Esophagus muscularis mucosa (tissue), 4 donors: ENCODE data around the gene PRSS36. TPM values are rescaled to one million over a fixed set of nuclear protein-coding genes. Genes with fewer than 3 reads are reported as not detected.
A peak's percentile ranks its signal among the peaks of the same experiment; 100 is the strongest.

Experiments used
- DNase-seq: peaks from one replicate; pipeline ENCODE4 v3.0.0-alpha.2; 2017; ENCODE audit errors: extremely low spot score
- H3K27ac ChIP-seq, 4 donors: fragments of 200-600 bp; sonication (generic); replicated peaks in 1 of 4; 1 replicate in 3 of 4; 2 replicates in 1 of 4; pipeline ENCODE4 v1.5.1; 2016 to 2019; ENCODE audit warnings: mild to moderate bottlenecking in 1 of 4
- H3K27me3 ChIP-seq, 4 donors: fragments of 200-600 bp; sonication (generic); one replicate each; pipeline versions ENCODE4 v1.5.1 to v1.6.0; 2016 to 2019
- H3K36me3 ChIP-seq, 4 donors: fragments of 200-600 bp; sonication (generic); one replicate each; pipeline ENCODE4 v1.5.1; 2016 to 2019
- H3K4me1 ChIP-seq, 4 donors: fragments of 200-600 bp; sonication (generic); one replicate each; pipeline ENCODE4 v1.5.1; 2016 to 2019
- H3K4me3 ChIP-seq, 4 donors: fragments of 200-600 bp; sonication (generic); 1 replicate in 2 of 4; 2 replicates in 2 of 4; pipeline ENCODE4 v1.5.1; 2016 to 2019; ENCODE audit warnings: mild to moderate bottlenecking in 4 of 4, moderate library complexity in 1 of 4
- H3K9me3 ChIP-seq, 4 donors: fragments of 200-600 bp; sonication (generic); 1 replicate in 3 of 4; 2 replicates in 1 of 4; pipeline ENCODE4 v1.5.1; 2016 to 2019
- EP300 ChIP-seq: sonication (generic); formaldehyde crosslinking; IDR thresholded peaks from one replicate; pipeline ENCODE4 v1.6.1; 2017; ENCODE audit warnings: antibody characterized with exemption
- POLR2A ChIP-seq: fragments of 450-650 bp; IDR thresholded peaks from one replicate; pipeline ENCODE4 v1.6.1; 2017; ENCODE audit warnings: antibody characterized with exemption, moderate library complexity, mild to moderate bottlenecking, low read depth
- POLR2AphosphoS5 ChIP-seq, 2 donors: sonication (generic); formaldehyde crosslinking; IDR thresholded peaks; one replicate each; pipeline ENCODE4 v1.6.1; 2017; ENCODE audit warnings: antibody characterized with exemption in 2 of 2
- WGBS: methylation state at CpG from one replicate; pipeline ENCODE4 v1.1.5; 2018; 5-methylcytosine and 5-hydroxymethylcytosine counted together
- intact Hi-C: fragments of 100-400 bp; cut with DNase I; formaldehyde crosslinking; loops from one replicate; pipeline ENCODE4 v1.15.1; 2023
- total RNA-seq, 4 donors: library from RNA; depleted of rRNA; stranded (reverse); fragments of >200 nt; gene quantifications; one replicate each; pipeline versions ENCODE4 v1.1.0 to v1.2.1, GENCODE V29; 2016
- TF ChIP-seq, protein P1 (sequence below), 3 experiments: fragments of 200-600 bp in 2 of 3; fragments of 450-650 bp in 1 of 3; sonication (generic) in 2 of 3; IDR thresholded peaks; one replicate each; pipeline ENCODE4 v1.5.1; 2017 to 2019; ENCODE audit warnings: antibody characterized with exemption in 3 of 3, mild to moderate bottlenecking in 2 of 3, moderate library complexity in 1 of 3

PRSS36 gene
- total RNA-seq, 4 donors from 2014 or later: 2.7 to 8.4 (median 5.1) TPM

DNA sequence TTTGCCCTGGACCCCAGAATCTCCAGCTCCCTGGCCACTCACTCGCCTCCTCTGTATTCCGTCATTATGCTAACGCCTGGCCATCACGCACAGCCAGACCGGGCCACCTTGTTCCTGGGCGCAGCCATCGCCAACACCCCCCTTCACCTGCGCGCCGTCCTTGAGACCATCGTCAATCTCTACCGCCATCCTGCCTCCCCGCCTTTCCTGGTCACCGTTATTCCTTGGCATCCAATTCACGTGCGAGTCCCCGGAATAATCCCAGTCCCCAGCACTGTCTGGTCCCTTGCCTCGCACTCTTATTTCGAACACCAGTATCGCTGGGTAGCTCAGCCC, 55.8 kb downstream of the PRSS36 start:
- no peak for DNase-seq
- peaks cover 9 to 29% (median 27%) of the 10 kb centered on the region in 4 donors for H3K36me3 ChIP-seq
- H3K4me1 ChIP-seq: peaks cover 12 to 31% (median 23%) of the 10 kb centered on the region in 4 donors
- H3K4me3 ChIP-seq: peak overlapping the region; percentile 81 to 91 (median 84)
- intact Hi-C loops: no loop called here
- no peaks in the 10 kb centered on the region for H3K27me3 ChIP-seq
- TF ChIP-seq EP300 (no peak), POLR2A (no peak)
- TF ChIP-seq, protein P1, sequence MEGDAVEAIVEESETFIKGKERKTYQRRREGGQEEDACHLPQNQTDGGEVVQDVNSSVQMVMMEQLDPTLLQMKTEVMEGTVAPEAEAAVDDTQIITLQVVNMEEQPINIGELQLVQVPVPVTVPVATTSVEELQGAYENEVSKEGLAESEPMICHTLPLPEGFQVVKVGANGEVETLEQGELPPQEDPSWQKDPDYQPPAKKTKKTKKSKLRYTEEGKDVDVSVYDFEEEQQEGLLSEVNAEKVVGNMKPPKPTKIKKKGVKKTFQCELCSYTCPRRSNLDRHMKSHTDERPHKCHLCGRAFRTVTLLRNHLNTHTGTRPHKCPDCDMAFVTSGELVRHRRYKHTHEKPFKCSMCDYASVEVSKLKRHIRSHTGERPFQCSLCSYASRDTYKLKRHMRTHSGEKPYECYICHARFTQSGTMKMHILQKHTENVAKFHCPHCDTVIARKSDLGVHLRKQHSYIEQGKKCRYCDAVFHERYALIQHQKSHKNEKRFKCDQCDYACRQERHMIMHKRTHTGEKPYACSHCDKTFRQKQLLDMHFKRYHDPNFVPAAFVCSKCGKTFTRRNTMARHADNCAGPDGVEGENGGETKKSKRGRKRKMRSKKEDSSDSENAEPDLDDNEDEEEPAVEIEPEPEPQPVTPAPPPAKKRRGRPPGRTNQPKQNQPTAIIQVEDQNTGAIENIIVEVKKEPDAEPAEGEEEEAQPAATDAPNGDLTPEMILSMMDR (IDR thresholded peaks at IDR 0.05): no peak
- 0% methylated on average over 18 of the region's 20 CpGs for WGBS
- H3K27ac ChIP-seq: peak overlapping the region; percentile 87 to 95 (median 92)
- no peaks in the 10 kb centered on the region for H3K9me3 ChIP-seq

DNA sequence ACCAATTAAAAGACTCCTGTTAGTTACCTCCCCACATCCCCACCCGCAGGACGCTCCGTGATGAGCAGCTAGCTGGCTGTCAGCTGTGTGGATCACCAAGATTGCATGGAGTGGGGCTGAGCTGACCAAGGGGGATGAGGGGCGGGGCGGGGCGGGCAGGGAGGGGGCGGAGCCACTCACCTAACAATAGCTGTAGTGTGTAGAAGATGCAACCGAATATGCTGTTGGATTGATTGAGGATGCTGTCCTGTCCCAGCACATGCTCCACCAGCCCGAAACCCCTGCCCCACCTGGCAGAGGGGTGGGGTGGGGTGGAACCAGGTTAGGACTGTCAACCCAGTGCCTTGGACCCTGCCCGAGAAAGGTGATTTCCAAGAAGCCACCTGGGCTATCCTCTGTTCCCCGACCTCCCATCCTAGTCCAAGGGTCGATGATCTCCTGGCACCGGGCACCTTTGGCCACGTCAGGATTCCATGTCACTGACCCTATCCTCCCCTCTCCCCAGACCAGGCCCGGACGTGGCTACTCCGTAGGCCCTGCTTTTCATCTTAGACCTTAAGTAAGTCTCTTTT, 56.6 kb downstream of the PRSS36 start:
- 40% methylated on average over 11 of the region's 17 CpGs for WGBS
- DNase-seq: no peak
- intact Hi-C loops: no loop called here
- peaks cover 9 to 38% (median 34%) of the 10 kb centered on the region in 4 donors for H3K36me3 ChIP-seq
- no peaks in the 10 kb centered on the region for H3K27me3 ChIP-seq
- TF ChIP-seq, protein P1 (IDR thresholded peaks at IDR 0.05): no peak
- TF ChIP-seq POLR2AphosphoS5 (IDR thresholded peaks at IDR 0.05) (no peak), EP300 (no peak), POLR2A (no peak)
- peak overlapping the region in 3 of 4 donors; percentile 87 to 94 (median 91) for H3K27ac ChIP-seq
- peak overlapping the region; percentile 81 to 91 (median 84) for H3K4me3 ChIP-seq
- no peaks in the 10 kb centered on the region for H3K9me3 ChIP-seq
- H3K4me1 ChIP-seq: peaks cover 12 to 31% (median 23%) of the 10 kb centered on the region in 4 donors

DNA sequence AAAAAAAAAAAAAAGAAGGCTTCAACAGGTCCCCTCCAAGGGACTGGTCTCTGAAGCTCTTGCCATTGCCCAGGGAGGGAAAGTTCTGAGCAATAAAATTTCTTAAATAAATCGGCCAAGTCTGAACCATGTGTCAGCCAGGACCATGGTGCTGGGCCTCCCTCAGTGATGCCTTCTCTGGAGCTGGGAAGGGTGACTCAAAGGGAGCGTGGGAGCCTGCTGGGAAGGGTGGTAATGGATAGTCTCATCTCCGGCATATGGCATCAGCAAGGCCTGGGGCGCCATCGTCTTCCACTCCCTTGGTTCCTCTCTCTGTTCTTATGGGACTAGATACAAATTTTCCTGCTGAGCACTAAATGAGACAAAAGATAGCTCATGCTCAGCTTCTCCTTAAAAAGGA, 57.5 kb downstream of the PRSS36 start:
- Histone ChIP-seq H3K4me1 (peaks cover 12 to 31% (median 23%) of the 10 kb centered on the region in 4 donors), H3K9me3 (no peaks in the 10 kb centered on the region), H3K27ac (peak overlapping the region in 1 of 4 donors; percentile 8), H3K36me3 (peaks cover 9 to 47% (median 43%) of the 10 kb centered on the region in 4 donors), H3K4me3 (no peak overlapping the region), H3K27me3 (no peaks in the 10 kb centered on the region)
- WGBS: 75% methylated on average over 1 of the region's 5 CpGs
- intact Hi-C loops: no loop called here
- TF ChIP-seq POLR2AphosphoS5 (IDR thresholded peaks at IDR 0.05): no peak
- no peak for TF ChIP-seq EP300
- TF ChIP-seq, protein P1 (IDR thresholded peaks at IDR 0.05): no peak
- no peak for TF ChIP-seq POLR2A
- DNase-seq: no peak

DNA sequence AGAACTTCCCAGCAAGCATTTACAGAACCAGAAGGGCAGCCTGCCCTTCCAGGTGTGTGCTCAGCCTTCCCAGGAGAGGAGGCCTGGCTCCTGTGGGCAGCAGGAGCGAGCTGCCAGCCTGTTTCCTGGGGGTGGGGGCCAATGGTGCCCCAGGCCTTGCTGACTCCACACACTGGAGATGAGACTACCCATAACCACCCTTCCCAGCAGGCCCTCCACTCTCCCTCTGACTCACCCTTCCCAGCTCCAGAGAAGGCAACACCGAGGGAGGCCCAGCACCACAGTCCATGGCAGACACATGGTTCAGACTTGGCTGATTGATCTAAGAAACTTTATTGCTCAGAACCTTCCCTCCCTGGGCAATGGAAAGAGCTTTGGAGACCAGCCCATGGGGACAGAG, 59.3 kb downstream of the PRSS36 start:
- Histone ChIP-seq H3K27ac (no peak overlapping the region), H3K27me3 (no peaks in the 10 kb centered on the region), H3K4me1 (peaks cover 12 to 29% (median 23%) of the 10 kb centered on the region in 4 donors), H3K9me3 (no peaks in the 10 kb centered on the region), H3K4me3 (no peak overlapping the region), H3K36me3 (peaks cover 9 to 65% (median 61%) of the 10 kb centered on the region in 4 donors)
- TF ChIP-seq POLR2AphosphoS5 (IDR thresholded peaks at IDR 0.05): no peak
- no peak for TF ChIP-seq POLR2A
- TF ChIP-seq, protein P1 (IDR thresholded peaks at IDR 0.05): no peak
- no peak for TF ChIP-seq EP300
- WGBS: 80% methylated on average over 2 of the region's 2 CpGs
- intact Hi-C loops: no loop called here
- no peak for DNase-seq

DNA sequence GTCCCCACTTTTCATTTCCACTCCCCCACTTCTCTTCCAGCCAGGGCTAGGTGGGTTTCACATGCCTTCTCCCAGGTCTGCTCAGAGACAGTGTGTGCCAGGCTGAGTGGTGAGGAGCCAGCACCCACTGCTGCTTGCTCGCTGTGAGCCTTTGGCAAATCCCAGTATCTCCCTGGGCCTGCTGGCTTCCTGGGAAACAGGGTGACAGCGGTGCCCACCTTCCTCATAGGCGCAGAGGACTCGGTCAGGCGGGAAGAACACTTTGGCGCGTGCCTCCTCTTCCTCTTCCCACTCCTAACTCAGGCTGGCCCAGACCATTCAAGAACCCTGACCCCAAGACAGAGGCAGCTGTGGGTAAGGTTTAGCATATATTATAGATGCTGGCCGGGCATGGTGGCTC, 60.7 kb downstream of the PRSS36 start:
- no peak overlapping the region for H3K4me3 ChIP-seq
- intact Hi-C loops: no loop called here
- peaks cover 12 to 20% (median 16%) of the 10 kb centered on the region in 4 donors for H3K4me1 ChIP-seq
- peaks cover 9 to 78% (median 74%) of the 10 kb centered on the region in 4 donors for H3K36me3 ChIP-seq
- H3K9me3 ChIP-seq: no peaks in the 10 kb centered on the region
- no peaks in the 10 kb centered on the region for H3K27me3 ChIP-seq
- TF ChIP-seq POLR2AphosphoS5 (IDR thresholded peaks at IDR 0.05) (no peak), POLR2A (no peak), EP300 (no peak)
- TF ChIP-seq, protein P1 (IDR thresholded peaks at IDR 0.05): no peak
- no peak overlapping the region for H3K27ac ChIP-seq
- WGBS: 94% methylated on average over 8 of the region's 8 CpGs
- no peak for DNase-seq
